ENCODE measurements around the gene HORMAD2.

GRCh38 chr22:30183861-30184278, 103.6 kb downstream of the HORMAD2 start:
- TF ChIP-seq, protein P1, sequence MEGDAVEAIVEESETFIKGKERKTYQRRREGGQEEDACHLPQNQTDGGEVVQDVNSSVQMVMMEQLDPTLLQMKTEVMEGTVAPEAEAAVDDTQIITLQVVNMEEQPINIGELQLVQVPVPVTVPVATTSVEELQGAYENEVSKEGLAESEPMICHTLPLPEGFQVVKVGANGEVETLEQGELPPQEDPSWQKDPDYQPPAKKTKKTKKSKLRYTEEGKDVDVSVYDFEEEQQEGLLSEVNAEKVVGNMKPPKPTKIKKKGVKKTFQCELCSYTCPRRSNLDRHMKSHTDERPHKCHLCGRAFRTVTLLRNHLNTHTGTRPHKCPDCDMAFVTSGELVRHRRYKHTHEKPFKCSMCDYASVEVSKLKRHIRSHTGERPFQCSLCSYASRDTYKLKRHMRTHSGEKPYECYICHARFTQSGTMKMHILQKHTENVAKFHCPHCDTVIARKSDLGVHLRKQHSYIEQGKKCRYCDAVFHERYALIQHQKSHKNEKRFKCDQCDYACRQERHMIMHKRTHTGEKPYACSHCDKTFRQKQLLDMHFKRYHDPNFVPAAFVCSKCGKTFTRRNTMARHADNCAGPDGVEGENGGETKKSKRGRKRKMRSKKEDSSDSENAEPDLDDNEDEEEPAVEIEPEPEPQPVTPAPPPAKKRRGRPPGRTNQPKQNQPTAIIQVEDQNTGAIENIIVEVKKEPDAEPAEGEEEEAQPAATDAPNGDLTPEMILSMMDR (tag by site-specific recombination; IDR thresholded peaks at IDR 0.05), result no peak
- TF ChIP-seq, protein P2, sequence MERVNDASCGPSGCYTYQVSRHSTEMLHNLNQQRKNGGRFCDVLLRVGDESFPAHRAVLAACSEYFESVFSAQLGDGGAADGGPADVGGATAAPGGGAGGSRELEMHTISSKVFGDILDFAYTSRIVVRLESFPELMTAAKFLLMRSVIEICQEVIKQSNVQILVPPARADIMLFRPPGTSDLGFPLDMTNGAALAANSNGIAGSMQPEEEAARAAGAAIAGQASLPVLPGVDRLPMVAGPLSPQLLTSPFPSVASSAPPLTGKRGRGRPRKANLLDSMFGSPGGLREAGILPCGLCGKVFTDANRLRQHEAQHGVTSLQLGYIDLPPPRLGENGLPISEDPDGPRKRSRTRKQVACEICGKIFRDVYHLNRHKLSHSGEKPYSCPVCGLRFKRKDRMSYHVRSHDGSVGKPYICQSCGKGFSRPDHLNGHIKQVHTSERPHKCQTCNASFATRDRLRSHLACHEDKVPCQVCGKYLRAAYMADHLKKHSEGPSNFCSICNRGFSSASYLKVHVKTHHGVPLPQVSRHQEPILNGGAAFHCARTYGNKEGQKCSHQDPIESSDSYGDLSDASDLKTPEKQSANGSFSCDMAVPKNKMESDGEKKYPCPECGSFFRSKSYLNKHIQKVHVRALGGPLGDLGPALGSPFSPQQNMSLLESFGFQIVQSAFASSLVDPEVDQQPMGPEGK (tag by site-specific recombination; IDR thresholded peaks at IDR 0.05), result no peak
- TF ChIP-seq ZNF274 (IDR thresholded peaks at IDR 0.05; ENCODE audit: low read length), result no peak
- TF ChIP-seq ZNF274 (tag by site-specific recombination; IDR thresholded peaks at IDR 0.05; ENCODE audit: borderline replicate concordance), result no peak
- TF ChIP-seq ELK4 (IDR thresholded peaks at IDR 0.05; ENCODE audit: borderline replicate concordance, low read depth, low read length), result no peak
- no peak for TF ChIP-seq ZNF510 (tag by site-specific recombination; IDR thresholded peaks at IDR 0.05; ENCODE audit: insufficient replicate concordance)
- TF ChIP-seq ZNF514 (tag by site-specific recombination; IDR thresholded peaks at IDR 0.05), result no peak
- TF ChIP-seq, protein P3, sequence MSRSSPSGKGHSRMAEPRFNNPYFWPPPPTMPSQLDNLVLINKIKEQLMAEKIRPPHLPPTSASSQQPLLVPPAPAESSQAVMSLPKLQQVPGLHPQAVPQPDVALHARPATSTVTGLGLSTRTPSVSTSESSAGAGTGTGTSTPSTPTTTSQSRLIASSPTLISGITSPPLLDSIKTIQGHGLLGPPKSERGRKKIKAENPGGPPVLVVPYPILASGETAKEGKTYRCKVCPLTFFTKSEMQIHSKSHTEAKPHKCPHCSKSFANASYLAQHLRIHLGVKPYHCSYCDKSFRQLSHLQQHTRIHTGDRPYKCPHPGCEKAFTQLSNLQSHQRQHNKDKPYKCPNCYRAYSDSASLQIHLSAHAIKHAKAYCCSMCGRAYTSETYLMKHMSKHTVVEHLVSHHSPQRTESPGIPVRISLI (tag by site-specific recombination; IDR thresholded peaks at IDR 0.05), result no peak
- no peak for TF ChIP-seq ZNF677 (tag by site-specific recombination; IDR thresholded peaks at IDR 0.05)
- no peak for TF ChIP-seq ZNF571 (tag by site-specific recombination; IDR thresholded peaks at IDR 0.05)
